Measurements from ENCODE around the gene PTGDS.

GRCh38 chr9:136952876-136953770, 24.2 kb upstream of the PTGDS start:
- TF ChIP-seq TBP (optimal IDR thresholded peaks at IDR 0.05; ENCODE audit: low read depth, low read length): no peak
- no peak for TF ChIP-seq RAD51 (IDR thresholded peaks at IDR 0.05; ENCODE audit: borderline replicate concordance, low read depth)
- no peak for TF ChIP-seq ZNF263 (CRISPR knock-in tag; IDR thresholded peaks at IDR 0.05; ENCODE audit: borderline replicate concordance)
- TF ChIP-seq CHD7 (IDR thresholded peaks at IDR 0.05; ENCODE audit: low read depth, low read length): no peak
- no peak for TF ChIP-seq JUN (IDR thresholded peaks at IDR 0.05; ENCODE audit: borderline replicate concordance, low read depth, low read length)
- TF ChIP-seq JUN (CRISPR knock-in tag; IDR thresholded peaks at IDR 0.05; ENCODE audit: borderline replicate concordance): no peak
